Erythroblast (primary cell): ENCODE results near the gene CELF4.

ENCODE experiments used
- GATA1 ChIP-seq: IDR thresholded peaks from 2 replicates; pipeline ENCODE4 v1.6.1; 2011; ENCODE audit warnings: low read depth, mild to moderate bottlenecking, control low read depth, low read length, moderate library complexity
- POLR2A ChIP-seq: IDR thresholded peaks from 2 replicates; pipeline ENCODE4 v1.6.1; 2011; ENCODE audit warnings: mild to moderate bottlenecking, low read length

DNA sequence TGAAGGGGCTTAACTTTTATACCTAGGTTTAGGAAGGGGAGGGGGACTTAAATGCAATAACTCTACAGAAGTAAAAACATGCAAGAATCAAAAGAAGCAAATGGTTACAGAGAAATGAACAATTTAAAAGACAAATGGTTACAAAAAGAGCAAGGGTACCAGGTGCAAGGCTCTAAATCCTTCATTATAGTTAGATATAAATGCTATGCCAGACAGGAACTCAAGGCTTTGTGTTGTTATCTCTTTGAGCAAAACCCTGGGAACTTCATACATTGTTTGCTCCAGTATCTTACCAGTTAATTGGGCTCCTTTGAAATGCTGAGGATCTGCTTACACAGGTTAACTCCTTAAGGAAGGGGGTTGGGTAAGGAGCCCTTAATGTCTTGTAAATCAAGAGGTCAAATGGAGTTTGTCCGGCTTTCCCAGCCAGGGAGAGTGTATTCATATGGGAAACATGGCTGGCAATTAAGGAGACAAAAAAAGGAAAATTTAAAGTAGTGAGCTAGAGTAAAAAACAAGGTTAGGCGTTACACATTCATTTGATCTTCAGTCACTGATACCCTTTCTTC lies 347.5 kb downstream of the CELF4 start:
- TF ChIP-seq POLR2A (no peak), GATA1 (no peak)
